GM12872 (cell line): ENCODE measurements around the gene TOR1B.

ENCODE experiments used
- CTCF ChIP-seq: IDR thresholded peaks from 3 replicates; pipeline ENCODE4 v1.5.1; 2011; ENCODE audit warnings: low read depth, mild to moderate bottlenecking, low read length, moderate library complexity; ENCODE audit not compliant: insufficient read depth

The TOR1B gene

GRCh38 chr9:129761901-129762369 is 41.0 kb upstream of the TOR1B start:
- TF ChIP-seq CTCF = no peak

- TF ChIP-seq CTCF = no peak
Measured at GRCh38 chr9:129762985-129763926, 39.7 kb upstream of the TOR1B start.

GRCh38 chr9:129765764-129766317 is 37.1 kb upstream of the TOR1B start:
- no peak for TF ChIP-seq CTCF

GRCh38 chr9:129768486-129768885 is 34.5 kb upstream of the TOR1B start:
- no peak for TF ChIP-seq CTCF

- no peak for TF ChIP-seq CTCF
Measured at GRCh38 chr9:129769669-129770068, 33.3 kb upstream of the TOR1B start.

- no peak for TF ChIP-seq CTCF
Measured at GRCh38 chr9:129770741-129771140, 32.2 kb upstream of the TOR1B start.

GRCh38 chr9:129773262-129774048 is 29.5 kb upstream of the TOR1B start:
- TF ChIP-seq CTCF = no peak
